AG09309 (cell line): Measurements from ENCODE around the gene ZNF33A.
A peak's percentile ranks its signal among the peaks of the same experiment; 100 is the strongest.
"Not testable (repeated sequence)": the region's sequence is repeated elsewhere in the genome, so short reads cannot be mapped to it uniquely, and the experiment has no call there.

ENCODE experiments used
- DNase-seq: peaks from one replicate; pipeline ENCODE4 v3.0.0-alpha.2; 2010; ENCODE audit warnings: low read depth
- H3K4me3 ChIP-seq: 2 replicates; pipeline ENCODE4 v1.5.1; 2011; ENCODE audit warnings: mild to moderate bottlenecking, low read depth, low read length, moderate library complexity; ENCODE audit not compliant: control insufficient read depth
- CTCF ChIP-seq: IDR thresholded peaks from 2 replicates; pipeline ENCODE4 v1.5.1; 2011; ENCODE audit warnings: mild to moderate bottlenecking, low read depth, low read length, inconsistent platforms; ENCODE audit not compliant: insufficient read depth, control insufficient read depth; ENCODE audit errors: missing control alignments

Gene ZNF33A

GRCh38 chr10:38043516-38043915 lies 33.0 kb downstream of the ZNF33A start:
- DNase-seq, result no peak
- H3K4me3 ChIP-seq, result no peak overlapping the region
- TF ChIP-seq CTCF, result no peak

- no peak overlapping the region for H3K4me3 ChIP-seq
- DNase-seq, result no peak
- TF ChIP-seq CTCF, result no peak
Observed at GRCh38 chr10:38045129-38045528, 34.7 kb downstream of the ZNF33A start.

GRCh38 chr10:38047666-38048065 lies 37.2 kb downstream of the ZNF33A start:
- H3K4me3 ChIP-seq, result no peak overlapping the region
- DNase-seq, result peak; percentile 11
- TF ChIP-seq CTCF, result no peak

GRCh38 chr10:38050212-38050611 lies 39.7 kb downstream of the ZNF33A start:
- DNase-seq, result no peak
- TF ChIP-seq CTCF, result no peak
- H3K4me3 ChIP-seq, result no peak overlapping the region

GRCh38 chr10:38054361-38054797 lies 43.9 kb downstream of the ZNF33A start:
- peak; percentile 76 for DNase-seq
- no peak overlapping the region for H3K4me3 ChIP-seq
- no peak for TF ChIP-seq CTCF

GRCh38 chr10:38055274-38055894 lies 44.9 kb downstream of the ZNF33A start:
- H3K4me3 ChIP-seq, DNase-seq: not testable (repeated sequence)

- not testable (repeated sequence) for H3K4me3 ChIP-seq, DNase-seq
Observed at GRCh38 chr10:38069663-38070062, 59.2 kb downstream of the ZNF33A start.

GRCh38 chr10:38070501-38070900 lies 60.0 kb downstream of the ZNF33A start:
- no peak overlapping the region for H3K4me3 ChIP-seq
- TF ChIP-seq CTCF, result no peak
- no peak for DNase-seq
